Aorta (tissue), 5 donors: Measurements from ENCODE around the gene NDUFAF5. TPM values are rescaled to one million over a fixed set of nuclear protein-coding genes. Genes with fewer than 3 reads are reported as not detected.

Experiments
- ATAC-seq: fragments of 200-7000 bp; cut with Tn5 transposase; one replicate; pipeline ENCODE4 v1.9.1; 2022; ENCODE audit warnings: moderate library complexity; ENCODE audit not compliant: low FRiP score
- DNase-seq, 2 donors: peaks; one replicate each; pipeline ENCODE4 v3.0.0-alpha.2; 2020
- H3K27ac ChIP-seq, 2 donors: one replicate each; pipeline ENCODE4 v1.5.1; 2013; ENCODE audit warnings: low read length in 2 of 2, mild to moderate bottlenecking in 2 of 2, moderate library complexity in 2 of 2, control low read depth in 1 of 2, inconsistent platforms in 1 of 2, low read depth in 1 of 2
- H3K27me3 ChIP-seq, 2 donors: one replicate each; pipeline ENCODE4 v1.6.1; 2013; ENCODE audit warnings: control low read depth in 1 of 2, low read length in 1 of 2, mild to moderate bottlenecking in 1 of 2, moderate library complexity in 1 of 2; ENCODE audit not compliant: insufficient read depth in 2 of 2, control insufficient read depth in 1 of 2
- H3K36me3 ChIP-seq, 2 donors: one replicate each; pipeline ENCODE4 v1.6.1; 2013; ENCODE audit warnings: control low read depth in 1 of 2, low read length in 1 of 2, mild to moderate bottlenecking in 1 of 2; ENCODE audit not compliant: insufficient read depth in 2 of 2, control insufficient read depth in 1 of 2
- H3K4me1 ChIP-seq, 2 donors: one replicate each; pipeline ENCODE4 v1.6.1; 2013; ENCODE audit warnings: low read length in 2 of 2, control low read depth in 1 of 2, mild to moderate bottlenecking in 1 of 2, moderate library complexity in 1 of 2; ENCODE audit not compliant: insufficient read depth in 2 of 2, control insufficient read depth in 1 of 2
- H3K4me3 ChIP-seq, 2 donors: one replicate each; pipeline ENCODE4 v1.5.1; 2013; ENCODE audit warnings: low read length in 2 of 2, control low read depth in 1 of 2, mild to moderate bottlenecking in 1 of 2
- H3K9me3 ChIP-seq: one replicate; pipeline ENCODE4 v1.6.1; 2013; ENCODE audit warnings: mild to moderate bottlenecking, low read length; ENCODE audit not compliant: control insufficient read depth
- WGBS, 2 donors: extraction: QIAGEN DNeasy Blood & Tissue Kit; methylation state at CpG; one replicate each; pipeline ENCODE4 v1.1.7; 2013; 5-methylcytosine and 5-hydroxymethylcytosine counted together
- intact Hi-C, 2 donors: fragments of 100-400 bp; cut with DNase I; formaldehyde crosslinking; loops; one replicate each; pipeline versions ENCODE4 v1.14.2 to v1.15.0; 2022
- polyA plus RNA-seq, 2 donors: library from polyadenylated mRNA; stranded (reverse); fragments of 200-250 nt; gene quantifications; one replicate each; pipeline ENCODE4 v1.2.3, GENCODE V29; 2013
- total RNA-seq, 2 donors: library from RNA; stranded (reverse); fragmentation: NEBNext Ultra II Directional; extraction: Animal tissue kit (Norgen Biotek cat#: 25700); gene quantifications; one replicate each; pipeline ENCODE4 v1.2.1, GENCODE V29; 2021
- donor health status: healthy with polysubstance abuse.
- donor health status: Bipolar disorder and iron deficiency.
- donor health status: DM: no; HTN: no; CAD: no.
- donor health status: DM: no; HTN: no; CAD: no.
- donor health status: DM: yes; HTN: yes; CAD: no.

NDUFAF5 gene
- total and polyA plus RNA-seq, 4 donors, result 23.5 to 27.0 (median 25.0) TPM

- ATAC-seq, result no peak
Observed at GRCh38 chr20:13858439-13858838, 73.6 kb downstream of the NDUFAF5 start.

GRCh38 chr20:13858871-13859270, 74.0 kb downstream of the NDUFAF5 start:
- H3K36me3 ChIP-seq, result no peaks in the 10 kb centered on the region
- H3K4me3 ChIP-seq, result no peak overlapping the region
- no peaks in the 10 kb centered on the region for H3K27me3 ChIP-seq
- intact Hi-C loops, result no loop called here
- no peak for ATAC-seq
- no peak for DNase-seq
- peaks cover 0 to 4% of the 10 kb centered on the region in 2 donors for H3K4me1 ChIP-seq
- H3K27ac ChIP-seq, result no peak overlapping the region
- H3K9me3 ChIP-seq, result peaks cover 1% of the 10 kb centered on the region

More at GRCh38 chr20:13858439-13858838, 73.6 kb downstream of the NDUFAF5 start:
- intact Hi-C loops, result no loop called here
- no peak overlapping the region for H3K27ac ChIP-seq
- DNase-seq, result no peak
- no peaks in the 10 kb centered on the region for H3K27me3 ChIP-seq
- WGBS, 2 donors, result 94% methylated on average over 5 of the region's 5 CpGs
- H3K9me3 ChIP-seq, result peaks cover 1% of the 10 kb centered on the region
- H3K4me1 ChIP-seq, result peaks cover 0 to 4% of the 10 kb centered on the region in 2 donors
- no peaks in the 10 kb centered on the region for H3K36me3 ChIP-seq
- H3K4me3 ChIP-seq, result no peak overlapping the region

DNA sequence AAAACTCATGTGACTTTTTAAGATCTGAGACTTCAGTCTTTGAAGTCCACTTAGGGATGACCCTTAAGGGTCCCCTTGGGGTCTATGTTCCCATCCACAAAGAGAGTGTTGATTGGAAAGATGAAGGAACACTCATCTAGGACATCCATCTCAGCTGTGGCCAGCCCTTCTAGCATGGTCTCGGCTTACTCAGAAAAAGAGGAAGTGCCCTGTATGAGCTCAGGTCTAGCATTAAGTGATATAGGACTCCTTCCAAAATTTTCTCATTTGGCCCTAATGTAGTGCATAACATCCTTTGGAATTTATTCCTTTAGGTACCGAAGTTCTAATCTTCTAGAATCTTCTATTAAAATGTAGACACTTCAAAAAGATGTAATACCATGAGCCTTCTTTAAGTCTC, 77.4 kb downstream of the NDUFAF5 start:
- Histone ChIP-seq H3K27me3 (no peaks in the 10 kb centered on the region), H3K9me3 (peaks cover 1% of the 10 kb centered on the region), H3K4me3 (no peak overlapping the region), H3K36me3 (no peaks in the 10 kb centered on the region), H3K27ac (no peak overlapping the region), H3K4me1 (peaks cover 4 to 8% of the 10 kb centered on the region in 2 donors)
- DNase-seq, result no peak
- no peak for ATAC-seq
- 79 to 85% methylated on average over 2 of the region's 2 CpGs for WGBS, 2 donors
- intact Hi-C loops, result no loop called here

DNA sequence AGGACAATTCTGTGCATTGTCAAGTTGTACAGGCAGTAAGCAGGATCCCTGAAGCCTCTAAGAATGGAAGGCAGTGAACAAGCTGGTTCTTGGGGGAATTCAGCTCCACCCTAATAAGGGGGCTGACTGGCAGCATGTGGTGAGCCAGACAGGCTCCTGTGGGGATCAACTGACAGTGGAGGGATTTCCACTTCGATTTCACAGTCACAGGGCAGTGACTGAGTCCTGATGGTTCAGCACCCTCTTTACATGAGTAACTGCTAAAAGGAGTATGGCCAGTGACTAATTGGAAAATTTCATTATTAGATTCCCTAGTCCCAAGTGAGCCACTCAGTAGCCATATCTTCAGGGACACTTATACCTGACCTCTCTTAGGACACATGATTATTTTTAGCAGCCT, 78.4 kb downstream of the NDUFAF5 start:
- 79% methylated on average over 1 of the region's 1 CpG for WGBS, 2 donors
- no peak overlapping the region for H3K4me3 ChIP-seq
- H3K27ac ChIP-seq, result no peak overlapping the region
- H3K9me3 ChIP-seq, result no peaks in the 10 kb centered on the region
- DNase-seq (no peak), ATAC-seq (no peak)
- H3K27me3 ChIP-seq, result no peaks in the 10 kb centered on the region
- intact Hi-C loops, result no loop called here
- H3K4me1 ChIP-seq, result peaks cover 0 to 8% of the 10 kb centered on the region in 2 donors
- H3K36me3 ChIP-seq, result no peaks in the 10 kb centered on the region

DNA sequence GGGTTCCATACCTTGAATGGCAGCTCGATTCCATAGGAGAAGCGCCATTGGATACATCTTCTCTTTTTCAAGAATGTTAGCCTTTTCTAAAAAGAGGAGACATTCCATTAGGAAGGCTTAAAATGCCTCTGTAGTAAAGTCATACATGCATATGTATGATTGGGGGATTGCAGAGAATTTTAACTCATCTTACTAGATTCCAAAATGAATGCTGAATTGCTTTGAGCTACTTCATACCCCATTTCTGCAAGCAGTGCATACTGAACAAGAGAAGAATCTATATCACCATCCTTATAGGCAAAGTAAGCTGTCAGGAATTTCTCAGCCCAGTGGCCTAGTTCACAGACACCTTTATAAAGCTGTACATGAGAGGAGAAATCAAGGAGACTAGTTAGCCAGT, 80.3 kb downstream of the NDUFAF5 start:
- WGBS, 2 donors, result 81 to 84% methylated on average over 2 of the region's 2 CpGs
- Histone ChIP-seq H3K9me3 (no peaks in the 10 kb centered on the region), H3K36me3 (no peaks in the 10 kb centered on the region), H3K27me3 (no peaks in the 10 kb centered on the region), H3K4me1 (peaks cover 0 to 8% of the 10 kb centered on the region in 2 donors), H3K4me3 (no peak overlapping the region), H3K27ac (peak overlapping the region; percentile 57 to 67)
- ATAC-seq (no peak), DNase-seq (no peak)
- intact Hi-C loops, result no loop called here

GRCh38 chr20:13865791-13866351, 81.0 kb downstream of the NDUFAF5 start:
- H3K27ac ChIP-seq, result peak overlapping the region; percentile 67 to 80

GRCh38 chr20:13868331-13868730, 83.5 kb downstream of the NDUFAF5 start:
- H3K27me3 ChIP-seq, result no peaks in the 10 kb centered on the region
- intact Hi-C loops, result no loop called here
- H3K36me3 ChIP-seq, result no peaks in the 10 kb centered on the region
- H3K4me3 ChIP-seq, result no peak overlapping the region
- WGBS, 2 donors, result 18 to 20% methylated on average over 4 of the region's 4 CpGs
- H3K27ac ChIP-seq, result peak overlapping the region in 1 of 2 donors; percentile 38
- ATAC-seq (peak; percentile 80), DNase-seq (peak; percentile 65 to 82)
- H3K9me3 ChIP-seq, result no peaks in the 10 kb centered on the region
- peaks cover 0 to 8% of the 10 kb centered on the region in 2 donors for H3K4me1 ChIP-seq

More at GRCh38 chr20:13865791-13866351, 81.0 kb downstream of the NDUFAF5 start:
- H3K9me3 ChIP-seq, result no peaks in the 10 kb centered on the region
- no peaks in the 10 kb centered on the region for H3K36me3 ChIP-seq
- no peaks in the 10 kb centered on the region for H3K27me3 ChIP-seq
- intact Hi-C loops, result no loop called here
- H3K4me1 ChIP-seq, result peaks cover 0 to 8% of the 10 kb centered on the region in 2 donors
- no peak for DNase-seq
- peak; percentile 71 for ATAC-seq
- WGBS, 2 donors, result 14 to 29% methylated on average over 5 of the region's 5 CpGs
- H3K4me3 ChIP-seq, result no peak overlapping the region

GRCh38 chr20:13870170-13870748, 85.4 kb downstream of the NDUFAF5 start:
- Histone ChIP-seq H3K36me3 (no peaks in the 10 kb centered on the region), H3K27ac (no peak overlapping the region), H3K9me3 (no peaks in the 10 kb centered on the region), H3K27me3 (no peaks in the 10 kb centered on the region), H3K4me3 (no peak overlapping the region), H3K4me1 (peaks cover 0 to 8% of the 10 kb centered on the region in 2 donors)
- WGBS, 2 donors, result 65 to 71% methylated on average over 4 of the region's 4 CpGs
- DNase-seq (no peak), ATAC-seq (no peak)
- intact Hi-C loops, result no loop called here
